Fibroblast of upper back skin (primary cell): Measurements from ENCODE around the gene KLHDC8B.
"Not testable (repeated sequence)": the region's sequence is repeated elsewhere in the genome, so short reads cannot be mapped to it uniquely, and the experiment has no call there.

Experiments used
- DNase-seq: peaks from one replicate; pipeline ENCODE4 v3.0.0-alpha.2; 2013

KLHDC8B gene

GRCh38 chr3:49198161-49198560 is 26.8 kb downstream of the KLHDC8B start:
- no peak for DNase-seq

- no peak for DNase-seq
These were observed 27.3 kb downstream of the KLHDC8B start for GRCh38 chr3:49198611-49199230.

- peak; percentile 88 for DNase-seq
These were observed 28.0 kb downstream of the KLHDC8B start for GRCh38 chr3:49199239-49199899.

- DNase-seq: peak; percentile 9
These were observed 28.5 kb downstream of the KLHDC8B start for GRCh38 chr3:49199900-49200281.

- DNase-seq: no peak
These were observed 42.1 kb downstream of the KLHDC8B start for GRCh38 chr3:49213541-49213943.

- DNase-seq: no peak
These were observed 42.6 kb downstream of the KLHDC8B start for GRCh38 chr3:49213998-49214397.

- DNase-seq: not testable (repeated sequence)
These were observed 45.3 kb downstream of the KLHDC8B start for GRCh38 chr3:49216687-49217086.

GRCh38 chr3:49217108-49217507 is 45.7 kb downstream of the KLHDC8B start:
- DNase-seq: not testable (repeated sequence)

GRCh38 chr3:49217688-49218470 is 46.5 kb downstream of the KLHDC8B start:
- no peak for DNase-seq

GRCh38 chr3:49218471-49218989 is 47.1 kb downstream of the KLHDC8B start:
- DNase-seq: peak; percentile 94

- DNase-seq: no peak
These were observed 47.7 kb downstream of the KLHDC8B start for GRCh38 chr3:49219132-49219531.

- DNase-seq: not testable (repeated sequence)
These were observed 49.7 kb downstream of the KLHDC8B start for GRCh38 chr3:49220985-49221563.

- no peak for DNase-seq
These were observed 50.6 kb downstream of the KLHDC8B start for GRCh38 chr3:49222002-49222401.
